CMK (cell line): Measurements from ENCODE around the gene TRIP11.

ENCODE experiments used
- DNase-seq: peaks from one replicate; pipeline ENCODE4 v3.0.0-alpha.2; 2010; ENCODE audit warnings: low read depth

Gene TRIP11

DNA sequence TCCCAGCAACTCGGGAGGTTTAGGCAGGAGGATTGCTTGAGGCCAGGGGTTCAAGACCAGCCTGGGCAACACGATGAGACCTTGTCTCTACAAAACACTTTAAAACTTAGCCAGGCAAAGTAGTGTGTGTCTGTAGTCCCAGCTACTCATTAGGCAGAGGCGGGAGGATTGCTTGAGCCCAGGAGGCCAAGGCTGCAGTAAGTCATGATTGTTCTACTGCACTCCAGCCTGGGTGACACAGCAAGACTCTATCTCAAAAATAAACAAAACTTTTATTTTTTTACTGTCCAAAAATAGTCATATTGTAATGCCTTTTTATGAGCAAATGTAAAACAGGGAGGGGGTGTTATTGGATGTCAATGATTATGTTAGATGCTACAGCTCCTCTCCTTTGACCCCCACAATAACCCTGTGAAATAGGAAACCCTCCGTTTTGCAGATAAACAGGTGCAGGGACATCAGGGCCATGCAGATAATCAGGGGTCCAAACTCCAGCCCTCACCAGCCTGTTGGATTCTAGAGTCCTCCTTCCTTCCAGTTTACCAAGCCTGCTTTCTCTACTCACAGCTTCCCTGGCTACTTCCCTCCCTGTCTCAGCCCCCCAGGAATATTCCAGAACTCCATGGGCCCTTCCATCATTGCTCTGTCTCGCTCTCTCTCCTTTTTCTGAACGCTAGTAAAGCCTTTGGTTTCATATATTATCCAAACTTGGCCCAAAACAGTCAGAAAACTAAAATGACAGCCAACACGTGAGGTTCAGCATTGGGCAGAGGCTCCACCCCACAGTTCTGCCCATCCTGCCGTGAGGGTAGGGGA is 86.5 kb downstream of the TRIP11 start:
- DNase-seq: no peak

DNA sequence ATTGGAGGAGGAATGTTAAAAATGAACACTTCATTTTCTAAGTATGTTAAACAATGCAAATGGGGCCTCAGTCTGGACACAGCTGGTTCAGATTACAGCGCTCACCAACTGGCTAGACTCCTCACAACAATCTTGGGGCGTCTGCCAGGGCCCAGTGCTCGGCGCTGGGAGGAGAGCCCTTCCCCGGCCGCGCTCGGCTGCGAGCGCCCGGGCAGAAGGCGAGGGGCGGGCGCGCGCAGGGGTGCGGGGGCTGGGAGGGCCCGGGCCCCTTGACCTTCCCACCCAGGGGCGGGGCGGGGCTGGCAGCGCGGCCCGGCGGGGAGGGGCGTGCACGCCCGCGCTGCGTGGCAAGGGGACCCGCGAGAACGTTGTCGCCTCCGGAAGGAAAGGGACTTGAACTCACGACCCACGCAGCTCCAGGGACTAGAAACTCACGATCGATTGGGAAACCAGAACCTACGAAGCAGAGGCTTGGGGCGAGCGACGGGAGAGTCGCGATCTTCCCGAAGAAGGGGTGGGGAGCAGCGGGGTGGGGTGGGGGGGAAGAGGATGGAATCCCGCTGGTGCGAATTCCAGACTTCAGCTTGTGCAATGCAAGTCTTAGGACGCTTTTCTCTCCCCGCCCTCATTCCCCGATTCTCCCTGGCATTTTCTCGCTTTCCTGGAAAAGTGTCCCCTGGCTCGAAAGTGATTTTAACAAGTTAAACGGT is 92.2 kb downstream of the TRIP11 start, which contains the start of gene FBLN5:
TSS of gene FBLN5 (minus strand) at position 220 of the 710 bp plus-strand sequence. CDS start 465 bp downstream, outside the sequence.
- DNase-seq: no peak

DNA sequence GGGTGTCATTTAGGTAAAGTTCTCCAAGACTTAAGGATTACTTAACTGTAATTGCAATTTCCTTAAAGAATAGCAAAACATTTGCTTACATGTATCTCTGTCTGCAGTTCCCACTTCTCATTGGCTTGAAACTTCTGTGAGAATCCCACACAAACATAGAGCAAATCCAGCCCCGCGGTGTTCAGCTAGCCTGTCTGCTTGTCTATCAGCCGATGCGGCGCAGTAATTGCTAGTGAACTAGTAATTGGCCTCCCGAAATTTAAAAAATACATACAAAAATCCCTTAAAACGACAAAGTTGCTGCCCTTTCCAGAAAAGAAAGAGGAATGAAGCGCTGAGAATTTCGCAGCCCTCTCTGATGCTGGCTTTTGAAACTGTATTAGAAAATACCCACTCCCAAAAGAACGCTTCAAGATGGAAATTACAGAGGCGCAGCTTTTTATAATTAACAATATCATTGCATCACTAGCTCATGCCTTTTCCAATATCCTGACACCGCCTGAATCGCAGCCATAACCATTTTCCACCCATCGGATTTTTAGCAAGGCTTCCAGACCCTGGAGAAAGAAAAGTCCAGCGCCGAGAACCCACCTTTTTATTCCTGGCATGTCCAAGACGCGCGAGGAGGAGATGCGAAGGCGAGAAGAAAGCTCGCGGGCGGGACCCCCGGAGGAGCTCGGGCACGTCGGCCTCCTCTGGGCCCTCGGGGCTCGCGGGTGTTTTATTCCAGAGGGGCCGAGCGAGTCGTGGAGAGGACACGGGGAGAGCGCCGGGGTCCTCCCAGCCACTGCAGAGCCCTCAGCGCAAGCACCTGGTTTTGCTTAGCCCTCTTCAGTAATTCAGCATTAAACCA is 93.0 kb downstream of the TRIP11 start:
- DNase-seq: no peak

DNA sequence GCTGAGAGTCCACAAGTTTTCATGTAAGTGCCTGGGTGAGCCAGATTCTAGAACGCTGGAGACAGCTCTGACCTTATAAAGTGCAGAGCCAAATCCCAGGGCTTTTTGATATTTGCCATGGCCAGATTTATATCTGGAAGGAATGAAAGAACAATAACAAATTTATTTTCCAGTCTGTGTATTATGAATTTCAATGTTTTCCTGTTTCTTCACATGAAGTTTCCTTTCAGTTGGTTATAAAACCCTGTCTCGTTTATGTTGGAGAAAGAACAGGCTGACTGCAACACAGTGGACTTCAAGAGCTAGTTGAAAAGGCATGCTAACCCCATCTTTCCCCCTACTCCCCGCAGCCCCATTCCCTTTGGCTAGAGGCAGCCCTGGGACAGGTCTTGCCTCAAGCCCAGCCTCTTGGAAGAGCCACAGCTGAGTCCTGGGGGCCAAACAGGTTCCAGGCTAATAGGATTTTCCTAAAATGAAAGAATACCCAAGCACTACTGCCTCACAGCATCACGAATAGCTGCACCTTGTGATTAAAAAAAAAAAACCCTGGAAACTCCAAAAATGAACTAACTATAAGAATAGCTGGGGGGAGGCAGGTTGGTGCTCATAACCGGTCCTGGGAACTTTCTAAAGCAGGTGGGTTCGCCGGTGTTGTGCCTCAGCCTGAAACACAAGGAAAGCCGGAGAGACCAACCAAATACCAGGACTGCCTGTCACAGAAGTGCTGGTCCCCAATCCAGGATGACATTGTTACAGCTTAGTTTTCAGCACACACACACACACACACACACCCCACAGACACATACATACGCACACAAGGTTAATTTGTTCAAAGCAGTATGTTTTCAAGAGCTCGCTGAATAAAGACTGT is 93.9 kb downstream of the TRIP11 start:
- no peak for DNase-seq

DNA sequence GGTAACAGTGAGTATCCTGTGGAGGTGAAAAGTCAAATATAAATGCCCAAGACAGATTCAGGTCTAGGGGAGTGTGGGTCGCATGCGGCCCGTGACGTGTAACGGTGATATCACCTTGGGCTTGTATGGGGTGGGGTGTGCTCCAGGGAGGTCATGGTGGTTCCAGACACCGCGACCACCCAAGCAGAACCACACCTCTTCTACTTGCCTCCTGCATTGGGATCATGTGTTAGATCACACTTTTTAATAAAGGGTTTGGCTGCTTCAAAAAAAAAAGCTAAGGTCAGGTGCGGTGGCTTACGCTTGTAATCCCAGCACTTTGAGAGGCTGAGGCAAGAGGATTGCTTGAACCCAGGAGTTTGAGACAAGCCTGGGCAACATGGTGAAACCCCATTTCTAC is 96.9 kb downstream of the TRIP11 start:
- DNase-seq: no peak

DNA sequence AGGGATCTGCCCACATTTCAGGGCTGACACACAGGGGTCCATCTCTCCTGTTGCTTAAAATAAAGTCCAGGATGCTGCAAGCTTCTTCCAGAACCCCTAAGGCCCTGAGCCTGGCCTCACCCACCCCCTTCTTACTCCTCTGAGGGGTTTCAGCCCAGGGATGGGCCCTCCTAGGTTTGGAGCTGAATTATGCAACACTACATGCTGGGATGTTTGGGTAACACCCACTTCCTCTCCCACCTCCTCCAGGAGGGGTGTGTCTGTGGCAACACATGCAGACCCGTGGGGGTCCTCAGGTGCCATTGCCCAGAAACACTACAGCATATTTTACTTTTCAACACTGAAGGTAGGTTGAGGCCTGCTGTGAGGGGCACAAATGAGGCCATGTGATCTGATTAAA is 97.7 kb downstream of the TRIP11 start:
- DNase-seq: no peak

DNA sequence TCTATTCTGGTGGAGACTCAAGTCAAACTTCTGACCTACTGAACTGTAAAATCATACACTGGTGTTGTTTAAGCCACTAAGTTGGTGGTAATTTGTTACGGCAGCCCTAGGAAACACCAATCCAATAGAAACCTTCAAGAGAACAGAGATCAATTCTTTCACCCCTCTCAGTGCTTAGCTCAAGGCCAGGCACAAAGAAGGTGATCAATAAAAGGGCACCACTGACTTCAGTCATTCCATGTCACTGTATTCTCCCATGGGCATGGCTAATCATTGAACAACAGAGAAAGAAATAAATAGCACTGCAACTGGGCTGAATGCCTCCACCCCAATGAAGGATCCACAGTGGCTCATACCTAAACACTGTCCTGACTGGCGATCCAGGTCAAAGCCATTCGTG is 99.7 kb downstream of the TRIP11 start:
- DNase-seq: no peak

DNA sequence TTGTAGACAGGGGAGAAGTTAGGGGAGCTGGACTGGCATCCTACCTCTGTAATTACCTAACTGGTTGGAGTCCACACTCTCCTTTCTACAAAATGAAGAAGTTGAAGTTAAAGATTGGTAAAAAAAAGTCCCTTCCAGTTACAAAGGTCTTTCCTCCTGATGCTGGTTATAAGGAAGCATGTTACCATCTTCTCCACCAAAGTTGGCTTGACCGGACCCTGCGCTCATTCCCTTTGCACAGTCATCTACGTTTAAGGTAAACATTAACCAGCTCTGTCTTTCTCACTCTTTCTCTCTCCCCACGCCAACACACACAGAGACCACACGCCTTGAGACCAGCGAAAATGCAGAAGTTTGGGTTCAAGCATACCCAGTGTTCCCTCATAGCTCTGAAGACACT is 104.3 kb downstream of the TRIP11 start:
- no peak for DNase-seq

DNA sequence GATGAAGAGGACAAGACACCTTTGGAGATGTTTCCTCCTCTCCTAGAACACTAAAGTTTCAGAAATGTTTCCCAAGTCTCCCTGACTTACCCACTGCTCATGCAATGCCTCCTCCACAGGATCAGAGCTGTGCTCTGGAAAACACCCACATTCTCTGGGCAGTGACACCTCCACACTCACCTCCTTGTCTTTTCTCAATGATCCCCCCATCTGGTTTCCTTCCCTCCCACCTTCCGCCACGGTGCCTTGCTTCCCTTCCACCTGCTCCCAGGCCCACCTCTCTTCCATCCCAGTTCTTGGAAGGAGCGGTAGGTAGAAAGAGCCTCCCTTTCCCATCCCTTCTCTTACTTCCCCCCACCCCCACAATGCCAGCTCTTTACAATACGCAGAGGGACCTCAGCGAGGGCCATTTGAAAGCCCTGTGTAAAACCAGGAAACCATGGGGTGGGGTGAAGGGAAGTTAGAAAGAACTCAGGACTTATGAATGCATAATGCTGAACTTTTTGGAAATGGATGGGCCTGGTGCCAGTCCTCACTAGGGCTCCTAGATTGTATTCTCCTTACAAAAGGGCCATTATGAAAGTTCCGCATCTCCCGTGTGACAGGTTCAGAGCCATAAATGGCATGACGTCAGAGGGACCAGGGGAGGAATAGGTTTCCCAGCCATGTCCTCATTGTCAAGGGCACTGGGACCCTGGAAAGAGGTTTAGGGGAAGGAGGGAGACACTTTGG is 105.1 kb downstream of the TRIP11 start:
- no peak for DNase-seq

DNA sequence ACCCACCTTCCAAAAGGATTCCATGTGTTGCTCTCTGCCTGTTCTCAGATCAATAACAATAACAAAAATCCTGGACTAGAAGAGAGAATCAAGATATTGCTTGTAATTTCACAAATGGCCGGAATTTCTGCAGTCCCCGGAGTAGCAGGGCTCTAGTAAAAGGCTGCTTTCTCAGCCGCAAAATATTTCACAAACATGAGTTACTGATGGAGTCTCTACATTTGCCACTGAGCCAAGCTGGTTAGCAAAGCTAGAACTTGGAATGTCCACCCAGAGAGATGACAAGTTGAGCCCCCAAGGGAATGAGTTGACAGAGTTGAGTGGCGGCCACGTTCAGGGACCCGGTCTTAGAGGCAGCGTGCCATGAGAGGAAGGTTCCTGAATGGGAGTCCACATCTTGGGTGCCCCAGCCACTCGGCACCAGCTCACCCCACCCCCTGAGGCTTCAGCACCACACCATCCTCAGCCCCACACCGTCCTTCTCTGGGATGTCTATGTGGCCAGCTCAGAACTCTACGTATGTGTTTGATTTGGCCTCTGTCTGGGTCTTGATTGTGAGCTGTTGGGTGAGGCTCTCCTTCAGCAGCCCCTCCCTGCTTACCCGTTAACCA is 108.3 kb downstream of the TRIP11 start:
- no peak for DNase-seq

DNA sequence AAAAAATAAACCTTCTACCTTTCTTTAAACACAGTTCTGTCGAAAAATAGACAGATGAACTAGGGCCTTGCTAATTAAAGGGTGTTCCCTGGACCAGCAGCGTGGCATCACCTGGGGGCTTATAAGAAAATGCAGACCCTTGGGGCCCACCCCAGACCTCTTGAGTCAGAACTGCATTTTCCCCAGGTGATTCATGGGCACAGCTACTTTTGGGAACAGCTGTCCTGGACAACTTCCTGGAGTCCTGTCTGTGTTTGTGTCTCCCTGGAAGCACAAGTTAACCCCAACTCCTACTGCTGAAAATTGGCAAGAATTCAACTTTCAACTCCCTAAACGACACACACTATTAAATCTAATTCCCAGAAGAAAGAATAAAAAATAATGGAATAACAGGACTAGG is 110.2 kb downstream of the TRIP11 start:
- no peak for DNase-seq

DNA sequence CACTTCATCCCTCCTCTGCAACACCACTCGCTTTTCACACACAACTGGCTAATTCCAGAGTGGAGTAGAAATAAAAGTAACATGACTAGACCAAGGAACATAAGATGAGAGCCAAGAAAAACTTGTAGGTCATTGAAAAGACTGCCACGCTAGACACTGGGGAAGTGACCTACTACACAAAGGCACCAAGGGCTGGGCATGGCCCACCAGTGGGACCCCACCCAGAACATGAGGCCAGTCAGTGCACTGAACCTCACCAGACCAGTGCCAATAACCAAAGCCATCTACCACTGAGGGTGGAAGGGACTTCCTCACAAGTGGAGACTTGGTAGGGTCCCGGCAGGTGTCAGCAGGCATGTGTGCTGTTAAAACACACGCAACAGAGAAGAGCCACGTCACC is 112.1 kb downstream of the TRIP11 start:
- no peak for DNase-seq

DNA sequence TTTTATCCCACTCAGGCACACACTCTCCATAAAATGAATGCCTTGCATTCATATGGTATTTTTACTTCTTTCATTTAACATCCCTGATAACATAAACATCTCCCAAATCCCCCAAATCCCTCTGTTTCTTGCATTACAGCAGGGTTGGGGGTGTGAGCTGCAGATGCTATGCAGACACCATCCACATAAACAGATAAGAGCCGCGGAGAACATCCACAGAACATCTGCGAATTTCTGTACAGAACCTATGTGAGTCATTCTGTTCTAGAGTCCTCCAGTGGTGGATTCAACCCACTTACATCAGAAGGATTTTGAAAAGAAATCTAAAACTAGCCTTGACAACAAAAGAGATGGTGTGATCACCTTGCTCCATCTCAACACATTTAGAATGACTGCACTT is 112.7 kb downstream of the TRIP11 start:
- no peak for DNase-seq

DNA sequence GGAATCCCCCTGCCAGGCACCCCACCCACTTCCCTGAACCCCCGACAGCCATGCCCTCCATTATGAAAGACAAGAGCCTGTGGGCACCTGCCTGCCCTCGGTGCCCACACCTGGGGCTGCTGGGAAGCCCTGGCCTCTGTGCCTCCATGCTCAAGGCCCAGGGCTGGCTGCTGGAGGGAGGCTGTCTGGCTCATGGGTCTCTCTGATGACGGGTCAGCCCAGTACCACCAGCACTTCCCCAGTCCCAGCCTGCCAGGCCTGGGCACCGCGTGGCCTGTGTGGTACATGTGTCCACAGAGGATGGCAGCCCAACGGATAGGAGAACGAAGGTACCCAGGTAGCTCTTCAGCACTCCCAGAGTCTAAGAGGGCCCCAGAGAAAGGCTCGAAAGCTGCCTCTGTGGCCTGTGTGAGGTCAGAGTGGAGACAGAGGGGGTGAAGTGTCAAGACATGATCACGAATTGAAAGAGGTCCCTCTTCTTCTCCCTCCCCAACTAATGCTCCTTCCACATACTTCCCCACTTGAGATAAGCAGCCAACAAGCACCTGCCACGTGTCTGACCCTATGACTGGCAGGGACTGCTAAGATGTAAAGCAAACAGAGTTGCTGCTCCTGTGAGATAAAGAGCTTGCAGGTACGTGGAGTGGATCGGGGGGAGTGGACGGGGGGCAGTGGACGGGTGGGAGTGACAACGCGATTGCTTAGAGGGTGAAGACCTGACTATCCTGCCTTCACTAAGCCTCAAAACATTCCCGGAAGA is 113.5 kb downstream of the TRIP11 start:
- DNase-seq: no peak

DNA sequence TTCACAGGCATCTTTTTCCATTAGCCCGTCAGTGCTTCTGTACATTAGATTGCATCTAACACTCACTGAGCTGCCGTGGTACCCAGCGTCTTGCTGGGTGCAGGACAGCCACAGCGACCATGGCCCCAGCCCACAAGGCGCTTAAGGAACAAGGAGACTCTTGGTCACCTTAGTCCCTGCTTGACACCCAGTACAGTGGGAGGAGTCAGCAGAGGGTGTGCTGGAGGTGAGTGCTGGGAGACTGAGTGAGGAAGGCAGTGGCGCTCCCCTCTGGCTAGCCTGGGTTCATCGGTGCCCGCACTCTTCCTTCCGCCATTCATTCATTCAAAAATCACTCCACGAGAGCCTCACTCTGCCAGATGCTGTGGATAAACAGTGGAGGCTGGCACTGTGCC is 114.1 kb downstream of the TRIP11 start:
- DNase-seq: no peak

DNA sequence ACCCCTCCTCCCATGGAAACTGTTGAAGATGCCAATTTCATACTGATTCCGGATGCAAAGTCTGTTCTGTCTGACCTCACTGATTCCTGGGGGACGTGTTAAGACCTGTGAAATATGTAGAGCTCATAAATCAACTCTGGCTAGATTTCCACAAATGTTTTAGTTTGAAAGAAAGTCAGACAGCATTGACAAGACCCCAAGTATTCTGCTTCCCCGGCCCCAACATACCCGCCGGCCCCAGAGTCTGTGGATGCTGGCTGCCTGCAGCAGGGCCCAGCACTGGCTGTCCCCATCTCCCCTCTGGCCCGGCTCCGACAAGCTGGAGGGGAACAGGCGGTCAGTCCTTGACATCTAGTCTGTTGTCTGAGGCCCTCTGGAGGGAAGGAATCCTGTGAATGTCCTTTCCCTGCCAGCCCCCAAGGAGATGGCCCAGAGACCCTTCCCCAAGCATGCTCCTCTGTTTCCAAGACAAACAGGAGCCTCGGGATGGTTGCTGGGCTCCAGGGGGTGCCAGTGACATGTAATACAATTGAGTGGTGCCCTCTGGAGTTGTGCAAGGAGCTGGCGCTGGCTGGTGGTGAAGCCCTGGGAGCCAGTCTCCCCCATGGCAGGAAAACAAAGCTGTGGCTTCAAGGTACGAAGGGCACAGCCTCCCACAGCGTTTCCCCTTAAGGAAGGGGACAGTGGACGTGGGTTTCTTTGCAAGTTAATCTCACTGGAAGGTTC is 114.7 kb downstream of the TRIP11 start:
- DNase-seq: no peak

DNA sequence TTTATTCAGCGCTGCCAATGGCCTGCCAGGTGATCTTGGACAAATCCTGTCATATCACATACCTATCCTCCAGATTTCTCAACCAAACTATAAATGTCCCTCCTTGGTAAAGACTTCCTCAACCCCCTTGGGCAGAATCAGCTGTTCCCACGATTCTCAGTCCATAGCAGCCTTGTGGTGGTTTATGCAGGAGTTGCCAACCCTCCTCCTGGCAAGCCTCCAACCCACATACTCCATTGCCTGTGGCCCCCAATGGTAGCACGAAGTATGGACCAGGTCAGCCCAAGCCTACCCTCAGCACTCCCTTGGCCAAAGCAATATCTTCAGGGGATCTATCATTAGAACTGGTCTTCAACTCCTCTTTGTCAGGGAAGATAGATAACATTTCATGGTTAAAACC is 119.3 kb downstream of the TRIP11 start:
- no peak for DNase-seq

DNA sequence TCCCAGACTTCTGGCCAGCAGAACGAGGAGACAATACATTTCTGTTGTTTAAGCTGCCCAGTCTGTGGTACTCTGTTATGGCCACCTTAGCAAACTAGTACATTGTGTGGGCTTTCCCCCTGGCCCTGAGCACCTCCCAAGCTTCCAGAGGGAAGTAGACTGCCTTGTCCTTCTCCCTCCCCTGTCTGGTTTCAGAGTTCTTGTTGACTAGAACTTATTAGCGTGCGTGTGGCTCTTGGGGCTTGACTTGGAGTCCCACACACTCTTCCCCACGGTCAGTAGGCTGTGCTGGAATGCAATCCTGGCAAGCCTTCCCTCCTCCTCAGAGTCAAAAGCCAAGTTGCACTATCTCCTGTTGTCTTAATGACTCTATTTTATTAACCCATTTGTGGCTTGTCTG is 120.0 kb downstream of the TRIP11 start:
- no peak for DNase-seq
